HG03571 (cell line): ENCODE results near the gene HOXD9.

Experiments
- ATAC-seq: cut with Tn5 transposase; IDR thresholded peaks from one replicate; pipeline ENCODE4 v1.9.1; 2021; ENCODE audit not compliant: unreplicated experiment

HOXD9 gene

DNA sequence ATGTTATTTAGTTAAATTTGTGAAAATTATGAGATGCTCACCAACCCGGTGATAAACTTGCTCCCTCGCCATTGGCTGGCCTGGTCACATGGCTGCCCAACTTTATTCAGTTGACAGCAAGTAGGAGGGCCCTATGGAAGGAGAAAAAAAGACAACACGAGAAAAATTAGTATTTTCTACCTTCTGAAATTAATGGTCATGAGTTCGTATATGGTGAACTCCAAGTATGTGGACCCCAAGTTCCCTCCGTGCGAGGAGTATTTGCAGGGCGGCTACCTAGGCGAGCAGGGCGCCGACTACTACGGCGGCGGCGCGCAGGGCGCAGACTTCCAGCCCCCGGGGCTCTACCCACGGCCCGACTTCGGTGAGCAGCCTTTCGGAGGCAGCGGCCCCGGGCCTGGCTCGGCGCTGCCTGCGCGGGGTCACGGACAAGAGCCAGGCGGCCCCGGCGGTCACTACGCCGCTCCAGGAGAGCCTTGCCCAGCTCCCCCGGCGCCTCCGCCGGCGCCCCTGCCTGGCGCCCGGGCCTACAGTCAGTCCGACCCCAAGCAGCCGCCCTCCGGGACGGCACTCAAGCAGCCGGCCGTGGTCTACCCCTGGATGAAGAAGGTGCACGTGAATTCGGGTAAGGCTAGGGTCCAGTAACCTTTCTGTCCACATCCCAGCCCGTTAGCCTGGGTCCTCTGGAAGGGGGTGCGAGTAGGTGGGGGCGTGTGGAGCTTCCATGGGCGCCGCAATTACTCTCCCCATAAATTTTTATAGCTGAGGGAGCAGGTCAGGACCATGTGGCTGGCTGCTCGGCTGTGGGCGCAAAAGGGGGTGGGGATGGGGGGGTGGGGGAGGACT, 29.1 kb downstream of the HOXD9 start, which contains the start of gene HOXD4:
TSS of gene HOXD4 (plus strand) at position 109 of the 846 bp plus-strand sequence. CDS start at position 193, 84 bp downstream.
- ATAC-seq, result no peak

DNA sequence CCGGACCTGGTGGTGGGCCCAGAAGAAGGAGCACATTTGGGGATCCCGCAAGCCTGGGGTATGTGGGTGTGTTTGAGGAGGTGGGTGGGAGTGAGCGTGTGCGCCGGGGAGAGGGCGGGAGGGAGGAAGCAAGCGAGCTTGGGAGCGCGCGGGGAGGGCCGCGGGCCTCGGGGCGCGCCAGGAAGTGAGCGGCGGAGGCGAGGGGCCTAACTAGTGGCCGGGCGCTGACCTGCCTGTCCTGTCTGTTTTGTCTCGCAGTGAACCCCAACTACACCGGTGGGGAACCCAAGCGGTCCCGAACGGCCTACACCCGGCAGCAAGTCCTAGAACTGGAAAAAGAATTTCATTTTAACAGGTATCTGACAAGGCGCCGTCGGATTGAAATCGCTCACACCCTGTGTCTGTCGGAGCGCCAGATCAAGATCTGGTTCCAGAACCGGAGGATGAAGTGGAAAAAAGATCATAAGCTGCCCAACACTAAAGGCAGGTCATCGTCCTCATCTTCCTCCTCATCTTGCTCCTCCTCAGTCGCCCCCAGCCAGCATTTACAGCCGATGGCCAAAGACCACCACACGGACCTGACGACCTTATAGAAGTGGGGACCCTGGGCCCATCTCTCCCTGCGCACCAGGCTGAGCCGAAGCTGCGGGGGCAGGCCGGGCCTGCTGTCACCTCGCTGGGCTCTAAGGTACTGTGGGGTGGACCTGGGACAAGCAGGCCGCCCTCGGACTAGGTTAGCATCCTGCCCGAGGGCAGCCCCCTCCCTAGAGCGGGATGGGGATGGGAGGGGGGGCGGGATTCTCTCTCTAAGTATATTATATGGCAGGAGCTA, 30.0 kb downstream of the HOXD9 start:
- no peak for ATAC-seq

DNA sequence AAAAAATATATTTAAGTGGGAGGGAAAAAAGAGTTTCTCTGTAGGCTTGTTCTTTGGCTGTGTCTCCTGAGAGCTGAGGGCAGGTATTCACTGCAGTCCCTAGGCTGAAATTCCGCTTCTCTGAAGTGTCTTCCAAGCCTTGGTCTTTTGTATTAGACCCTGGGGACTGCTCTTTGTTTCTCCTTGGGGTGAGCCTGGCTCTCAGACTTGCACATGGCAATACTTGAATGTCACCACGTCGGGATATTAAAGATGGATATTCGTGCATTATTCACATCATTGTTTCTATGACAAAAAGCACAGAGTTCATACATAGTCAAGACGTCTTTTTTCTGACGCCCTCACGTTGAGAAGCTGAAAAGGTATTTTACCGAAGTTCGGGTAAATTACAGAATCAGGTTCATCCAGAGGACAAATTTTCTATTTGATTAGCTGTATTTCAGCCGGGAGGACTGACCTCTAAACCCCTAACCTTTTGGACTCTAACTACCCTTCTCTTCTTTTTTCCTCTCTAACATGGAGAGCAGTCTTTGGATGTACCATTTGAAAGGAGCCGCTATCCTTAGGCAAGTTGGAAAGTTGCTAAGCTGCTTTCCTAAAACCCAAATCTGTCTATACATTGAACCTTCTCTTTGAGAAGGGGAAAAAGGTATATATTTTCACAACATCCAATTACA, 32.2 kb downstream of the HOXD9 start:
- ATAC-seq, result no peak

DNA sequence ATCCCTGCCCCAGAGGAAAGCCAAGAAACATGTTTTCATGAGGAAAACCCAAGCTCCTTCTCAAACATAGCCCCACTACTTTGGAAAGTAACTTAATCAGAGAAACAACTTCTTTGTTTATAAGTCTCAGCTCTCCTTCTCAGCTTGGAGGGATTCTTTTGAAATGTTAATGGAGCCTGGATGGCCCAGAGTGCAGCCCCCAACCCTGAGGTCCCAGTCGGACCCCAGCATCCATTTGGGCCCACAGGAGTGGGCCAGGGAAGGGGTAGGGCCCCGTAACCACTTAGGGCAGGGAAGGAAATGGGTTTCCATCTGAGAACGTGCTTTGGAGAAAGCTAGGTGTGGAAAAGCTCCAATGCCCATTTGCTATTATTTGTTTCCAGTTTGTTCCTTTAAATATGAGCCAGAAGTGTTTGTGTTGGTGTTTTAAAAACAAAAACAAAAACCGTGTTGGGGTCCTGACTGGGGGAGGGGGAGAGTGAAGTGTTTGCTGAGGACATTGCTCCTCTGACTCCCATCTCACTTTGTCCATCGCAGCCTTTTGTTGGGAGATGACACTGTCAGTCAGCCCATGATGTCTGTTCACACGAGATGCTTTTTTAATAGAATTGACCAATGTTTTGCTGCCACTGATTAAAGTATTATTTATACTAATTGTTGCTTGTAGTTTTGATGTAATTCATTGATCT, 33.0 kb downstream of the HOXD9 start:
- ATAC-seq, result no peak

DNA sequence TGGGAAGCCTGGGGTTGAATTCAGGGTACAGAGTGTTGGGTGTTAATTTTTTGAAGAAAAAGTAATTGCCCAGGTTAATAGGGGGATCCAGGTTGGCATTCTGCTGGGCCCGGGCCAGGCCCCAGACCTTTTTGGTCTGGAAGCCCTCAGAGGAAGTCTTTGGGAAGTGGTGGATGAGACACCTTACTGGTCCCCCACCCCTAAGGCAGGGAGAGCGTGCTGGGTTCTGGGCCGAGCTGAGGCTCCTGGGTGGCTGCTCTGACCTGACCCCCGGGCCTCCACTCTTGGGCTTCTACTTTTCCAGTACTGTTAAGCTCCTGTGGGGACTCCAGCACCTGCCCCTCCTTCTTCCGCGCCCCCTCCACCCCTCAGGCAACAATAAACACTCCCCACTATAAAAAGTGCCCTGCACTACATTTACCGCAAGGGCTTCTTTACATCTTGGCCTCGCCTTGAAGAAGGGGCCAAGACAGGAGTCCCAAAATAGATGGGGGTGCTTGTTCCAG, 33.8 kb downstream of the HOXD9 start:
- ATAC-seq, result no peak

GRCh38 chr2:176156807-176157498, 34.4 kb downstream of the HOXD9 start, which contains the start of gene HOXD3:
Gene HOXD3 (plus strand): TSS chr2:176157307. CDS start chr2:176169115, 11,808 bp downstream.
- ATAC-seq, result no peak

DNA sequence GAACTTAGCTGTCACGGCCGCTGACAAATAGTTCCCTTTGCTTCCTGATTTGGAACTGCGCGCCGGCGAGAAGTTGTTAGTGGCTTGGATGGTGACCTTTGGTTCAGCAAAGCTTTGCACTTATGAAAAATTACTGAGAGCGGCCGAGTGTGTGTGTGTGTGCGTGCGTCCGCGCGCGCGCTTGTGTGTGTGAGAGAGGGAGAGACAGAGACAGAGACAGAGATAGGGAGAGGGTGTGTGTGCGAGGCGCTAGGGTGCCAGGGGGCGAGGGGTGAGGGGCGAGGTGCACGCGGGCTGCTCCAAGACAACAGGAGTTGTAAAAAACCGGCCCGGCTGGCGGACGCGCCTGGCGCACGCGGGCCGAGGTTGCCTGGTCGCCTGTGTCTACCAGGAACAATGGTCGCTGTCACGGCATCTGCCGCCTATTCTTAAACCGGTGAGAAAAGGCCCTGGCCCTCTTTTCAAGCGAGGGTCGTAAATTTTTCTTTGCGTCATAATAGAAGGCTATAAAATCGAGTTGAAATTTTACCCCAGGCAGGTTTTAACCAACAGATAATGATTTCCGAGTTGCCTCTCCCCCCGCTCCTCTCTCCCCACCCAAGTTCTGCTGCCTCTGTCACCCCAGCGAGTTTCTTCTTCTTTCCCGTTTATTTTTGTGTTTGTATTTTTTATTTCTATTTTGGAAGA, 35.1 kb downstream of the HOXD9 start:
- ATAC-seq, result no peak

- ATAC-seq, result no peak
These were observed 35.7 kb downstream of the HOXD9 start for GRCh38 chr2:176158186-176158591.

- ATAC-seq, result no peak
These were observed 36.5 kb downstream of the HOXD9 start for GRCh38 chr2:176158855-176159662.

DNA sequence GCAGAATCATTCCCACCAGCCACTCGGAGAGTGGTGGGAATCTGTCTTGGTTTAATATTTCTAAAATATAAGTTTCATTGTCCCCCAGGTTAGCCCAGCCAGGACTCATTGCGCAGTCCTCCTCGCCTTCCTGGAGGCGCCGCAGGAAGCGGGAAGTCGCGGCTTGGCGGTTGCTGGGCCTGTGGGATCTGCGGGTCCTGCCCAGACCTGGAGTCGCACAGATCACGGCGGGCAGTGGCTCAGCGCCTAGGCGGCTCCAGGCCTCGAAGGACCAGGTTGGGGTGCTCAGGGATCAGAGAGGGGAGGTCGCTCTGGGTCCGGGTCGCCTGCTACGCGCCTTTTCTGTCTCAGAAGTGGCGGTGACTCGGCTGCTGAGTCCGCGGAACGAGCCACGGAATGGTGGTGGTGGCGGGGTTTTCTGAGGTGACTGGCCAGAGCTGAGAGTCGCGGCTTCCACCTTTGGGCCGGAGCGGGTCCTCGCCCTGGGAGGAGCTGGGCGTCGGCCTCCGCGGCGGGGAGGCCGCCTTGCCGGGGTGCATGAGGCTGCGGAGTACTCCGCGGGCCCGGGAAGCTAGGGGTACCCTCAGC, 37.2 kb downstream of the HOXD9 start:
- no peak for ATAC-seq

- no peak for ATAC-seq
These were observed 37.9 kb downstream of the HOXD9 start for GRCh38 chr2:176160251-176160985.

DNA sequence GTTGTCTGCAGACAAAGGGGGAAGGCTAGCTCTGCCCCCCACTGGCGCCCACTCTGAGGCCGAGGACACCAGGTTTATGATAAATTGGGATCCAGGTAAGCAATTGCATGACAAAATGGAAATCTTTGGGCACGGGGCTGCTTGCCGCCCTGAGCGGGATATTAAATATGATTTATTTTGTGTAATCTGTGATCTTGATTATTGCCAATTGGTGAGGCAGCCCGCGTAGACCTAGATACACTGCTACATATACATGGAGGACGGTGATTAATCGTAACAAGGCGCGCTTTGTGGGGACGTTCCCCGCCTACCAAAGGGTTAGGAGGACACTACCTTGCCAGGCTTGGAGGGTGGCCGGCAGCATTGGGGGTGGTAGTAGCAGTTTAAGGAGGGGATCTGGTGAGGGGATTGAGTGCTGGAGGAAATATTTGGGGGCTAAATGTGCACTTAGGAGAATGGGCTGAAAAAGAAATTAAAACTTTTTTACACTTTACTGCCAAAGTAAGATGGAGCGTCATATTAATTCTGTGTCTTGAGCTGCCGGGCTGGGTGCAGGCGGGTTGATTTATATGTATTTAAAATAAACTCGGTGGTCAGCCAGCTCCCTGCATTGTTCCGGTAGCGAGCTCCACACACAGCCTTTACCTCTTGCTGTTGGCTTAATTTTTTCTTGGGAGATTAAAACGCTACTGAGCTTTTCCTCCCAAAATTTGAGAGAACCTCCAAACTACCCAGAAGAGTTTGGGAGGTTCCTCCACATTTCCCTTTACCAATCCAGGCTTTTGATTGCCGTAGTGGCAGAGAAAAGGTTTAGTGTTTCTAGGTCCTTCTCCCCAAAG, 38.7 kb downstream of the HOXD9 start:
- ATAC-seq, result no peak

- ATAC-seq, result no peak
These were observed 39.5 kb downstream of the HOXD9 start for GRCh38 chr2:176161825-176162626.

GRCh38 chr2:176162911-176163671, 40.6 kb downstream of the HOXD9 start:
- no peak for ATAC-seq

- ATAC-seq, result no peak
These were observed 41.1 kb downstream of the HOXD9 start for GRCh38 chr2:176163672-176164056.
